GM18519 (cell line): ENCODE data around the gene PGAP1.

Experiments used
- ATAC-seq: cut with Tn5 transposase; IDR thresholded peaks from one replicate; pipeline ENCODE4 v1.9.1; 2021; ENCODE audit warnings: mild to moderate bottlenecking, moderate library complexity; ENCODE audit not compliant: unreplicated experiment, low FRiP score

Gene PGAP1, protein sequence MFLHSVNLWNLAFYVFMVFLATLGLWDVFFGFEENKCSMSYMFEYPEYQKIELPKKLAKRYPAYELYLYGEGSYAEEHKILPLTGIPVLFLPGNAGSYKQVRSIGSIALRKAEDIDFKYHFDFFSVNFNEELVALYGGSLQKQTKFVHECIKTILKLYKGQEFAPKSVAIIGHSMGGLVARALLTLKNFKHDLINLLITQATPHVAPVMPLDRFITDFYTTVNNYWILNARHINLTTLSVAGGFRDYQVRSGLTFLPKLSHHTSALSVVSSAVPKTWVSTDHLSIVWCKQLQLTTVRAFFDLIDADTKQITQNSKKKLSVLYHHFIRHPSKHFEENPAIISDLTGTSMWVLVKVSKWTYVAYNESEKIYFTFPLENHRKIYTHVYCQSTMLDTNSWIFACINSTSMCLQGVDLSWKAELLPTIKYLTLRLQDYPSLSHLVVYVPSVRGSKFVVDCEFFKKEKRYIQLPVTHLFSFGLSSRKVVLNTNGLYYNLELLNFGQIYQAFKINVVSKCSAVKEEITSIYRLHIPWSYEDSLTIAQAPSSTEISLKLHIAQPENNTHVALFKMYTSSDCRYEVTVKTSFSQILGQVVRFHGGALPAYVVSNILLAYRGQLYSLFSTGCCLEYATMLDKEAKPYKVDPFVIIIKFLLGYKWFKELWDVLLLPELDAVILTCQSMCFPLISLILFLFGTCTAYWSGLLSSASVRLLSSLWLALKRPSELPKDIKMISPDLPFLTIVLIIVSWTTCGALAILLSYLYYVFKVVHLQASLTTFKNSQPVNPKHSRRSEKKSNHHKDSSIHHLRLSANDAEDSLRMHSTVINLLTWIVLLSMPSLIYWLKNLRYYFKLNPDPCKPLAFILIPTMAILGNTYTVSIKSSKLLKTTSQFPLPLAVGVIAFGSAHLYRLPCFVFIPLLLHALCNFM

DNA sequence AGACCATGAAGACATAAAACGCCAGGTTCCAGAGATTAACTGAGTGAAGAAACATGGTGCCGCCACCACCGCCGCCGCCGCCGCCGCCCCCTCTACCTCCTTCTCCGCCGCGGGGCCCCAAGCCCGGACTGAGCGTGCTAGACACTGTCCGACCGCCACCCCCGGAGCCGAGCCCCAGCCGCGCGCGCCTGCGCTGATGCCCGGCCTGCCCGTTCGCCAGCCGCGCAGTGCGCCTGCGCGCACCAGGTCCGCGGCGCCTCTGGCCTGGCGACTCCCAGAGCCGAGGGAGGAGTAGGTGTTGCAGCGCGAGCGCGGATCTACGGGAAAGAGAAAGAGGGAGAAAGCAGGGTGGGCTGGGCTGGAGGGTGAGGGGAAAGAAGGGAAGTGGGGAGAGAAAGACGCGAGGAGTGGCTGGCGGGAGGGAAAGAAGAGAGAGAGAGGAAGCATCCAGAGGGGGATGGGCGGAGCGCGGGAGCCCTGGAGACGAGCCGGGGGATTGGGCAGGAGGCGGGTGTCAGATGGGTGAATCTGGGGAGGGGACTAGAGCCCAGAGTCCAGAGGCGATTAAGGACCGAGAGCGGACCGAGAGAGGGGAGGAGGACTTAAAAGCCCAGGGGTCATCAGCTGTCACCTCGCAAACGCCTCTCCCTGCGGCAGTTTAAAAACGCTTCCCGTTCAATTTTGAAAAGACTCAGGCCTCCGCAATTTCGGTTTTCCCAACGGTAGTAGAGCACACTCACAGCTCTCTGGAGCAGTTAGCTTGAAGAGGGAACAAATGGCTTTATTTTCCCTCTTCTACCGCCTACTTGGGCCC is at the start of gene PGAP1:
PGAP1 (minus strand) TSS at position 146 of the 814 bp plus-strand sequence; CDS start at position 55, 91 bp downstream.
- peak; percentile 87 for ATAC-seq

DNA sequence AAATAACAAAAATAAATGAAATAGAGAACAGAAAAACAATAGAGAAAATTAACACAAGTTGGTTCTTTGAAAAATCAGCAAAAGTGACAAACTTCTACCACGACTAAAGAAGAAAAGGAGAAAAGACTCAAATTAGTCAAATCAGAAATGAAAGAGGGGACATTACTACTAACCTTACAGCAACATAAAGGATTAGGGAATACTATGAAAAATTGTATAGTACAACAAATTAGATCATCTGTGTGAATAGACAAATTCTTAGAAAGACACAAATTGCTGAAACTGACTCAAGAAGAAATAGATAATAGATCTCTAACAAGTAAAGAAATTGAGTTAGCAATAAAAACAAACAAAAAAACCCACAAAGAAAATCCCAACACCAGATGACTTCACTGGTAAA is 48.5 kb upstream of the PGAP1 start:
- no peak for ATAC-seq

DNA sequence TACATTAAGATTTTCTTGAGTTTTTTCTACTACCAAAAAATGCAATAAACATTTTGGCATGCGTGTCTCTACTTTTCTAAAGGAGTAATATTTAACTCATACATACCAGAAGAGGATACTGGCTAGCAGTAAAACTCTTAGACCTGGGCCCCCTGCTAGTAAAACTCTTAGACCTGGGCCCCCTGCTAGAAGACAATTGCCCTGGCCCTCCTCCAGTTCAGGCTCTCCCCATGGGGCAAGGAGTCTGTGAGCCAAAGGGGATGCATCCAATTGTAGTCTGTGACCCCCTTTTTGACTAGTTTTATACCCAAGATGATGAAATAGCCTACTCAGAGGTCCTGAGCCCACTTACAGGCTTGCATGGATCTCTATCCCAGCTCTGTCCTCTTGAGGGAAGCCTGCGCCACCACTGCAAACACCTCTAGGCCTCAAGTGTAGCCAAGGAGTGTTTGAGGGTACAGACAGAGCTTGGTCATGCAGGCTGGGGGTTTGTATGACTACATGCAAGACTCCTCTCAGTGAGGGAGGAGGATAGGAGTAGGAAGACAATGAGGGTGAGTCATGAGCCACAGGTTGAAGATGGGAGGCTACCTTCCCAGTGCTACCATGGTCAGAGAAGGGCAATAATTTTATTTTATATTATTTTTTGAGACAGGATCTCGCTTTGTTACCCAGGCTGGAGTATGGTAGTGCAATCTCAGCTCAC is 45.2 kb upstream of the PGAP1 start:
- ATAC-seq: no peak

DNA sequence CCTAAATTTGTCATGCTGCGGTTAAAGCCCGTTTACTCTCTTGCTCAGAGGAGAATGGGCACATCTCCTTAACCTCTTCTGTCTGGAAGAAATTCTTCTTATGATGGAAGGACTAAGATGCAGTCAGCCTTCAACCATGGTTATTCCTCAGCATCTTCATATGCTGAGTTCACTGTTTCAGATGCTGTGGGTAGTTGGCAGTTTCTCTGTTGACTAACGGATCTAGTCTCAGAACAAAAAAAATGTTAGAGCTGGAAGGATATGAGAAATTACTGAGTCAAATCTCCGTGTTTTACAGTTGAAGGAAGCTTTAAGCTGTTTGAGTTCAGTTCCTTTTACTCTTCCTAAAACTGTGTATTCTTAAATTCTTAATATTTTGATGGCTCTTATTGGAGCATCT is 43.6 kb upstream of the PGAP1 start:
- no peak for ATAC-seq

DNA sequence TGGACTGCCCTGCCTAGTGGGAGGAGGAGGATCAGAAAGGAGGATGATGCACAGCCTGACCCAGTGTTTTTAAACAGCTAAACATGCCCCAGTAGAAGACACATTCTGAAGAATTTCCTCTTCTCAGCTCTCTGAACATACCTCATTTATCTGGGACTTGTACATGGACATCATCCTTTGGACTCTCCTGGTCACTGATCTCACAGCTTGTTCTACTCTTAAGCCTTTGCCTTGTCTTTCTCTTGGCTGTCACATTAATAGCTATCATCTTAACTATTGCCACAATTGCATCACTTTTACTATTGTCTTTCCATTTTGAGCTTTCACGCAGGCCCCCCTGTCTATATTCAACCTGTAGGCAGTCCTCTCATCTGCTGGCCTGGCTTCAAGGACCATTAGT is 42.0 kb upstream of the PGAP1 start:
- no peak for ATAC-seq

DNA sequence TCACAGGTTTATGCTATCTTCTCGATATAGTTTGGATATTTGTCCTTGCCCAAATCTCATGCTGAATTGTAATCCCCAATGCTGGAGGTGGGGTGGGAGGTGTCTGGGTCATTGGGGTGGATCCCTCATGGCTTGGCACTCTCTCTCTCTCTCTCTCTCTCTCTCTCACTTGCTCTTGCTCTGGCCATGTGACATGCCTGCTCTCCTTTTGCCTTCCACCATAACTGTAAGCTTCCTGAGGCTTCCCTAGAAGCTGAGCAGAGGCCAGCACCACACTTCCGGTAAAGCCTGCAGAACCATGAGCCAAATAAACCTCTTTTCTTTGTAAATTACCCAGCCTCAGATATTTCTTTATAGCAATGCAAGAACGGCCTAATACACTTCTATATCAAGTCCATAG is 41.3 kb upstream of the PGAP1 start:
- no peak for ATAC-seq

DNA sequence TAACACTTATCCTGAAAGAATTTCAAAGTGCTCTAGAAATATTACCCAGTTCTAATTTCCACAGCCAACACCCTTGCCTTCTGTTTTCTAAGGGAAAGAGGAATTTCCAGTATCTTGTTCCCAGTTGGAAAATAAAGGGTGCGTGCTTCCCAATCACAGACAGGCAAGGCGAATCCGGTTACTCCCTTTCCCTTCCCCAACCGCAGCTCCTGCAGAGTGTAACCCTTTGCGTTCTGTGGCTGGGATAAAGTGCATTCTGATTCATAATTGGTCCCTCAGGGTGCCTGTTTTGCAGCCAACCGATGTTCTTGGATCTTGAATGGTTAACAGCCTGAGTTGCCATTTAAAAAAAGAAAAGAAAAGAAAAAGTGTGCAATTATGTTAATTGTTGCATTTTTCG is 40.6 kb upstream of the PGAP1 start:
- ATAC-seq: no peak

DNA sequence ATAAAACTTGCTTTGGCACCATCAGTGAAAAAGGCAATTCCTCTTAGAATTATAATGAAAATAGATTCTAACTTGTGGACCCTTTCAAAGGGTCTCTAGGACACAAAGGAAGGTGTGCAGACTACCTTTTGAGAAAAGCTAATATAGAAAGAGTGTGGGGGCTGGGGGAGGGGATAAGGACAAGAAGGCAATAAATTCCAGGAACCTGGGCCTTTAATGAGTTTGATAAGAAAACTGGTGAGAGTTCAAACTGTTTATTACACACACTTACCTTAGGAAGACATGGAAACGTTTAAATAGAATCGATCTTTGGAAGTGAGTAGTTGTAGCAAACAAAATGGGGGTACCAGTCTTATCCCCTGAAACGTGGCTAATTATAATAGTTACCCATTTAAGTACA is 39.6 kb upstream of the PGAP1 start:
- no peak for ATAC-seq

DNA sequence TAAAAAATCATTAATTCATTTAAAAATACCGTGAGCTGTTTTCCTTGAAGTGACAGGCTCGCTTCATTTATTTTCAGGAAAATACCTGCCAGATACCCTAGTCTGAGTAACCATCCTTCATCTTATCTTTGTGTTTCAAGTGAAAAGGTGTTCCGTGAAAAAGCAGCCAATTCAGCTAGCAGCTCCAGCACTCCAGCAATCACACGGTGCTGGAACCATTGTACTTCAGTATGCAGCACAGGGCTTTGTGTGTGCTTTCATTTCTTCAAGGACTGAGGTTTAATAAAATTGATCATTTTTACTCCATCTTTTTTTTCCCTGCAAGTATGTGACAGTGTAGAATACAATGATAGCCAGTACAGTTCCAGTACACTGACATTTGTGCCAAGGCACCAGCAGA is 39.1 kb upstream of the PGAP1 start:
- no peak for ATAC-seq

DNA sequence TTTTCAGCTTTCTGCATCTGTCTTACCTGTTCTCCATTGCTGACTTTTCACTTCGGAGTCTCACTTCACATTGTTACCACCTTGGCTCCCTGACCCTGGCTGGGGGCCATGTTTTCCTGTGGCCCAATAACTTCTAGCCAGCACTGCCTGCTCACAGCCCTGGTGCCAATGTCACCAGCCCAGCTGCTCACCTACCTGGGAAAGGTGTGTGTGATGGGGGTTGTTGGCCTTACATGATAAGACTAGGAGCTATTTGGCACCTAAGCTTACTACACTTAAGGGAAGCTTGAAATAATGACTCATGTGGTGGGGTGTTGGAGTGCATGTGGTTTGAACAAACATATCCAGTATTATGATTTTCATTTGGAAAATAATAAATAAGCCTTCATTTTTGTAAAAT is 37.5 kb upstream of the PGAP1 start:
- no peak for ATAC-seq

DNA sequence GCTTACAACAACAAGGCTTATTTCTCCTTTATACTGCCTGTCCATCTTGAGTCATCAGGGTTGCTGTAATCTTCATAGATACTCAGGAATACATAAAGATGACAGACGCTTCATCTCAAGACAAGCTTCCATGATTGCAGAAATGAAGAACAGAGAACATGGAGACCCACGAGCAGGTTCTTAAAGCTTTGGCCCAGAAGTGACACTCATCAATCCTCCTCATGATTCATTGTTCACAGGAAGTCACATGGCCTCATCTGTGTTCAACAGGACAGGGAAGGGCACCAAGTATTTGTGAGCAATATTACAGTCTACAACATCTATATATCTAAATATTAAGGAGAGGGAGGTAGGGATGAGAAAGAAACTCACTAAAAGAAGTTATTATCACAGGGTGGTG is 36.5 kb upstream of the PGAP1 start:
- no peak for ATAC-seq

DNA sequence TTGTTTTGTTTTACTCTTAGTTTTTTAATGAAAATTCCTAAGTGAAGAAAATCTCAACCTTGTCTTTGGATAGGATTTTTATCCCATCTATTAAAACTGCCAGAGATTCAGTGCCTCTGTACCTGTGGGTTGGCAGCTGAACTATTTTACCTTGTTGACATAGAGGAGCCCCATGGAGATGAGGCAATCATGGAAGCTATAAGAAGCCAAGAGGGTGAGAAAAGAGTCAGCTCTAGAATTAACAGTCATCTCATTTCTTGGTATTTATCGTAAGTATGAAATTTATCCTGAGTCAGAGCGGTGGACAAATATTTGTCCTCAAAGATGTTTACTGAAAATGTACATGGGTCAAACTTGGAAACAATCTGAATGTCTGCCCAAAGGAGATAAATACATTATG is 35.8 kb upstream of the PGAP1 start:
- no peak for ATAC-seq

DNA sequence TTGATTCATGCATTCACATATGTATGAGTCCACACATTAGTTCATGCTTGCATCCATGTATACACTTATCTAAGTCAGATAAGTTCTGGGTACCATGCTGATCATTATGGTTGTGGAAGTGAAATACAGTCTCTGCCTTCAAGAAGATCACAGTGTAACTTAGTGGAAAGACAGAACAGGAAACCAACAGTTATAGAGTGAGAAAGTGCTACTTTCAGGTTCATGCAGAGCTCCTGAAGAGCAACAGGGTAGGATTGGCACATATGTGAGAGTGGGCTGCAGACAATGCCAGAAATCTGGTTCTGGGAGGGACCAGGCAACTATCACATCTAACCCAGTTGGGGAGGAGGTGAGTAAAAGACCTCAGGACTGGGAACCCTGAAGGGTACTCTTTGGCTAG is 35.4 kb upstream of the PGAP1 start:
- peak; percentile 98 for ATAC-seq

DNA sequence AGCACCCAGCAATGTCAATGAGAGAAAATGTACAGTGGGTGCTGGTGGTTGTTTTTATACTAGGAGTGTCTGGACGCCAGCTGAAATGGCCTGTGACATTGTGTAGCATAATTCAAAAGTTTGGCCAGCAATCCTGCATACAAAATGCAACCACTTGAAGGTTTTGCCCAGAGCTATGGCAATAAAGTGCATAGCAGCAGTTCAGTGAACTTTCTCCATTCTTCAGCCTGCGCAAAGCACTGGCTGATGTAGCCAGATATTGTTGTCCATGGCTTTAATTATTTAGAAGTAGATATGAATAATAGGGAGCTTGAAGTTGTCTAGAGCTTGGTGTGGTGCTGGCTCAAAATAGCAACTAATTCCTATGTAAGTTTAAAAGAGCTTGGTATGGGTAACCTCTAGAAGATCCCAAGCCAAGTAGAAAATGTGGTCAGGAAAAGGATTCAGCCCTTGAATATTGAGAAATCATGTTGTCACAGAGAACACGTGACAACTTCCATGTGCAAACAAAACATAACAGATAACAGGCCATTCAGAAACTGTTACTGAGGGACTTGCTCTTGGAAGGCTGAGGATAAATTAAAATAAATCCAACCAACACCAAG is 33.3 kb upstream of the PGAP1 start:
- no peak for ATAC-seq

DNA sequence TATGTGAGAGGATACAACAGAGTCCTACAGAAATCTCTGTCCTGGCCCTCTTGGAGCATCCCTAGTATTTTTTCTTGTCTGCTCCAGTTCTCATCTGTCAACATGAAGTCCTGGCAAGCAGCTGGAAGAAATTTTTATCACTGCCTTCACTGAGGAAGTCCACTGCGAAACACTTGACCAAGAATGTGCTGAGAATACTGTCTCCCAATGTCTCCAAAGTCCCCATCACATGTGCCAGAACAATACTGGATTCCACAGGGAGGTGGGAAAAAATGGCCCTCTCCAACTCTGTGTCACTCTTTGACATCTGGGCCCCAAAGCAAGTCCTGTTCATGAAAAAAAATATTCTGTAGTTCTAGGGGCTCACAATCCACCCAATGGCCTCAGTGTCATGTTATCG is 32.8 kb upstream of the PGAP1 start:
- no peak for ATAC-seq

DNA sequence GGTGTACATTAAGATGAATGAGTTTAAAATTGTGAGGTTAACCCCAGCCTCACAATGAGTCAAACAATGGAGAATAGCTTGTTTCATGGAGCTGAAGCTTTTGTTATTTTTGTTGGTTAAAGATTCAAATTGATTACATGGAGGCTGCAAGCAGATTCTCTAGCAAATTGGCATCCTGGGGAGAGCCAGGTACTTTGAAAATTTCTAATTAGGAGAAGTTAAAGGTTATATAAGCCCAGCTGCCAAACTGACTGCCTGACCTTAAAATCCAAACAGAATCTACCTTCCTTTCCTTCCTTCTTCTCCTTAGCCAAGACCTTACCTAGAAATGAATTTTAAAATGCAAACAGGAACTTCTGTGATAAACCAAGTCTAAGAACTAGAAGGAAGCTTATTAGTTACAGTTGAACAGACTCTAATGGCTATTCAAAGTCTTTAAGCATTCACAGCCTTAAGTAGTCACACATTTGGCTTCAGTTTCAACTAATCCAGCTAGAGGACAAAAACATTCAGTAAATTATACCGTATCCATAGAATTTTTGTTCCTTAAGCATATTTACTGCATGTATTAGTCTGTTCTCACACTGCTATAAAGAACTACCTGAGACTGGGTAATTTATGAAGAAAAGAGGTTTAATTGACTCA is 31.5 kb upstream of the PGAP1 start:
- no peak for ATAC-seq

DNA sequence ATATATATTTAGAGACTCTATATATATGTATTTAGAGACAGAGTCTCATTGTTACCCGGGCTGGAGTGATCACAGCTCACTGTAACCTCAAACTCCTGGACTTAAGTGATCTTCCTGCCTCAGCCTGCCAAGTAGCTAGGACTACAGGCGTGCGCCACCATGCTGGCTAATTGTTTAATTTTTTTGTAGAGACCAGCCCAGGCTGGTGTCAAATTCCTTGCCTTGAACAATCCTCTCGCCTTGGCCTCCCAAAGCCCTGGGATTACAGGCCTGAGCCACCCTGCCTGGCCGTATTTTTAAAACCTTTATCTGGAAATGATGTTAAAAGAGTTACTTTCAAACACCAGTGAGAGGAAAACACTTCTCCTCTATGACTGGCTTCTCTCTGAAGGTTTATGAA is 30.9 kb upstream of the PGAP1 start:
- no peak for ATAC-seq

DNA sequence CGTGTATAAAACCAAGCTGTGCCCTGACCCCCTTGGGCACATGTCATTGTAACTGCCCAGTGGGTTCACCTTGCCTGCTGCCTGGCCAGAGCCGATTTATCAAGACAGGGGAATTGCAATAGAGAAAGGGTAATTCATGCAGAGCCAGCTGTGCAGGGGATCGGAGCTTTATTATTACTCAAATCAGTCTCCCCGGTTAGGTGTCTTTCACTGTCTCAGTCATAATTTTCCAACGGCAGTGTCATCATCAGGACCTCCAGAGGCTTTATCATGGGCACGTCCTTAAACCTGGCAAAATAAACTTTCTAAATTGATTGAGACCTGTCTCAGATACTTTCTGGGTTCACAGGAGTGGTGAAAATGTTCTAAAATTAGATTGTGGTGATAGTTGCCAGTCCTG is 29.6 kb upstream of the PGAP1 start:
- ATAC-seq: no peak

DNA sequence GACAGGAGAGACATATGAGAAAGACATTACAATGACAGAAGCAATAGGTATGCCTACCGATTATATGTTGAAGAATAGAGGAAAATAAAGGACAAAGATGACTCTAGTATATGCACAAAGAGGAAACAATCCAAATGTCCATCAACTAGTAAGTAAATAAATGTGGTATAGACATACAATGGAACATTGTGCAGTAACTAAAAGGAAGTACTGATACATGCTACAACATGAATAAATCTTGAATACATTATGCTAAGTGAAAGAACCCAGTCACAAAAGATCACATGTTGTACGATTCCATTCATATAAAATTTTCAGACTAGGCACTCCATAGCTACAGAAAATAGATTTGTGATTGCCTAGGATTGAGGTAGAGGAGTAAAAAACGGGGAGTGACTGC is 28.5 kb upstream of the PGAP1 start:
- no peak for ATAC-seq
